Measurements from ENCODE around the gene CHD1.

Gene CHD1

GRCh38 chr5:98880598-98880997 lies 48.2 kb downstream of the CHD1 start:
- H3K36me3 ChIP-seq (ENCODE audit: insufficient read depth, low read length), result peaks cover 67% of the 10 kb centered on the region
- no peak overlapping the region for H3K4me3 ChIP-seq (ENCODE audit: low read length, poor library complexity, severe bottlenecking)
- H3K4me2 ChIP-seq (ENCODE audit: low read depth, low read length, poor library complexity, severe bottlenecking), result no peak overlapping the region

GRCh38 chr5:98880151-98880550 lies 48.7 kb downstream of the CHD1 start:
- H3K79me2 ChIP-seq (ENCODE audit: insufficient read depth, low read length), result no peaks in the 10 kb centered on the region
- H3K4me2 ChIP-seq (ENCODE audit: low read depth, low read length, poor library complexity, severe bottlenecking), result no peak overlapping the region
- H3K9me2 ChIP-seq (replicated peaks; ENCODE audit: low read depth, low read length), result no peaks in the 10 kb centered on the region
- peaks cover 71% of the 10 kb centered on the region for H3K36me3 ChIP-seq (ENCODE audit: insufficient read depth, low read length)
- no peak overlapping the region for H3K9ac ChIP-seq (ENCODE audit: low read depth, low read length, poor library complexity, severe bottlenecking)
- TF ChIP-seq CTCF (conservative IDR thresholded peaks at IDR 0.05; ENCODE audit: low read length) (no peak), EZH2phosphoT487 (IDR thresholded peaks at IDR 0.05; ENCODE audit: borderline replicate concordance) (no peak)
- no peak overlapping the region for H2AFZ ChIP-seq (ENCODE audit: low read length)
- H3F3A ChIP-seq (ENCODE audit: low read depth), result no peaks in the 10 kb centered on the region
- no peaks in the 10 kb centered on the region for H3K9me3 ChIP-seq (ENCODE audit: insufficient read depth, low read depth, low read length)
- H3K4me1 ChIP-seq (ENCODE audit: insufficient read depth, low read length, poor library complexity, severe bottlenecking), result no peaks in the 10 kb centered on the region
- H3K4me3 ChIP-seq (ENCODE audit: low read length, poor library complexity, severe bottlenecking), result no peak overlapping the region
- no peaks in the 10 kb centered on the region for H3K27me3 ChIP-seq (ENCODE audit: insufficient read depth, low read length, poor library complexity, severe bottlenecking)
- no peaks in the 10 kb centered on the region for H4K20me1 ChIP-seq (ENCODE audit: insufficient read depth, low read length, poor library complexity, severe bottlenecking)

More at GRCh38 chr5:98880598-98880997, 48.2 kb downstream of the CHD1 start:
- H4K20me1 ChIP-seq (ENCODE audit: insufficient read depth, low read length, poor library complexity, severe bottlenecking), result no peaks in the 10 kb centered on the region
- no peaks in the 10 kb centered on the region for H3K79me2 ChIP-seq (ENCODE audit: insufficient read depth, low read length)
- H3K27me3 ChIP-seq (ENCODE audit: insufficient read depth, low read length, poor library complexity, severe bottlenecking), result no peaks in the 10 kb centered on the region
- no peaks in the 10 kb centered on the region for H3K4me1 ChIP-seq (ENCODE audit: insufficient read depth, low read length, poor library complexity, severe bottlenecking)
- no peaks in the 10 kb centered on the region for H3K9me3 ChIP-seq (ENCODE audit: insufficient read depth, low read depth, low read length)
- H2AFZ ChIP-seq (ENCODE audit: low read length), result no peak overlapping the region
- TF ChIP-seq CTCF (conservative IDR thresholded peaks at IDR 0.05; ENCODE audit: low read length) (no peak), EZH2phosphoT487 (IDR thresholded peaks at IDR 0.05; ENCODE audit: borderline replicate concordance) (no peak)
- no peaks in the 10 kb centered on the region for H3F3A ChIP-seq (ENCODE audit: low read depth)
- H3K9me2 ChIP-seq (replicated peaks; ENCODE audit: low read depth, low read length), result no peaks in the 10 kb centered on the region
- no peak overlapping the region for H3K9ac ChIP-seq (ENCODE audit: low read depth, low read length, poor library complexity, severe bottlenecking)

- Histone ChIP-seq H3K9me3 (ENCODE audit: insufficient read depth, low read depth, low read length) (no peaks in the 10 kb centered on the region), H3K4me1 (ENCODE audit: insufficient read depth, low read length, poor library complexity, severe bottlenecking) (no peaks in the 10 kb centered on the region), H3K79me2 (ENCODE audit: insufficient read depth, low read length) (no peaks in the 10 kb centered on the region), H4K20me1 (ENCODE audit: insufficient read depth, low read length, poor library complexity, severe bottlenecking) (no peaks in the 10 kb centered on the region), H2AFZ (ENCODE audit: low read length) (no peak overlapping the region), H3K36me3 (ENCODE audit: insufficient read depth, low read length) (peaks cover 82% of the 10 kb centered on the region), H3K4me2 (ENCODE audit: low read depth, low read length, poor library complexity, severe bottlenecking) (no peak overlapping the region), H3K9ac (ENCODE audit: low read depth, low read length, poor library complexity, severe bottlenecking) (no peak overlapping the region), H3K9me2 (replicated peaks; ENCODE audit: low read depth, low read length) (no peaks in the 10 kb centered on the region), H3K27me3 (ENCODE audit: insufficient read depth, low read length, poor library complexity, severe bottlenecking) (no peaks in the 10 kb centered on the region), H3F3A (ENCODE audit: low read depth) (no peaks in the 10 kb centered on the region), H3K4me3 (ENCODE audit: low read length, poor library complexity, severe bottlenecking) (no peak overlapping the region)
- no peak for TF ChIP-seq CTCF (conservative IDR thresholded peaks at IDR 0.05; ENCODE audit: low read length)
Measured at GRCh38 chr5:98877600-98877999, 51.2 kb downstream of the CHD1 start.
